Activated naive CD8-positive, alpha-beta T cell treated with anti-CD3 and anti-CD28 coated beads, Interleukin-2, amount 10 ng/mL, durations not matched to agents 7 days and 5 days (primary cell): Measurements from ENCODE around the gene METTL25B. TPM values are rescaled to one million over a fixed set of nuclear protein-coding genes. Genes with fewer than 3 reads are reported as not detected.

Experiments used
- ATAC-seq: fragments of 150-1000 bp; cut with Tn5 transposase; one replicate; pipeline ENCODE4 v1.10.0; 2021; ENCODE audit warnings: low read depth, moderate library complexity
- POLR2A ChIA-PET: fragments of 350-600 bp; sonication (Branson Sonifier 250); formaldehyde crosslinking; loops from one replicate; lab custom pipeline; 2021; ENCODE audit warnings: antibody characterized with exemption; lab: Charles Lee
- DNase-seq: peaks from one replicate; pipeline ENCODE4 v3.0.0; 2021
- H3K27ac Mint-ChIP-seq: one replicate; pipeline ENCODE4 v1.8.0; 2022; ENCODE audit warnings: mild to moderate bottlenecking, mixed read lengths
- H3K27me3 Mint-ChIP-seq: one replicate; pipeline ENCODE4 v1.8.0; 2022; ENCODE audit warnings: mild to moderate bottlenecking, moderate library complexity, mixed read lengths
- H3K36me3 Mint-ChIP-seq: one replicate; pipeline ENCODE4 v1.8.0; 2021; ENCODE audit warnings: mild to moderate bottlenecking, mixed read lengths
- H3K4me1 Mint-ChIP-seq: one replicate; pipeline ENCODE4 v1.8.0; 2021; ENCODE audit warnings: mixed read lengths
- H3K4me3 Mint-ChIP-seq: one replicate; pipeline ENCODE4 v1.8.0; 2022; ENCODE audit warnings: mild to moderate bottlenecking, moderate library complexity, mixed read lengths
- H3K9me3 Mint-ChIP-seq: one replicate; pipeline ENCODE4 v1.8.0; 2021; ENCODE audit warnings: mixed read lengths
- total RNA-seq, 2 experiments: library from RNA; stranded (reverse); gene quantifications; one replicate each; pipeline ENCODE4 v1.2.3, GENCODE V29; 2021

The METTL25B gene
- total RNA-seq, 2 experiments from 2014 or later, result 34.6 to 35.1 TPM

DNA sequence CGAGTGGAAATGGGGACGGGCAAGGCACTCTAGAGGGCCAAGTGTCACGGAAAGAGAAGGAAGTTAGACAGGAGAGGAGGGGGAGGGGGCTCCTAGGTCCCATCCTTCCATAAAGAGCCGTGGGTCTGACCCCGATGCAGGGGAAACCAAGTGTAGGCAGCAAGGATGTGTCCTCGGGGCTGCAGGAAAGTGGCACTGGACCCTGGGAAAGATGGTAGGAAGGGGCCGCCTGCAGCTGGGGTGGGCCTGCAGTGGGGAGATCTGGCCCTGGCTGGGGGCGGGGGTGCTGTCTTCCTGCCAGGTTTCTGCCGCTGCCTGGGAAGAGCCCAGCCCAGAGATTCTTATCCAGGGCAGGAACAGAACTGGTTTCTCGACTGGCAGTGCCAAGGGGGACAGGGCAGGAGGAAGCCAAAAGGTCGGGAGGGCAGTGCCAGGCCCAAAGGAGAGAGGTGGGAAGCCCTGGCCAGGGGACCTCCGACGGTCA lies 35.8 kb upstream of the METTL25B start:
- Mint-ChIP-seq H3K27ac (no peak overlapping the region), H3K4me3 (no peak overlapping the region), H3K4me1 (peaks cover 17% of the 10 kb centered on the region), H3K9me3 (no peaks in the 10 kb centered on the region), H3K36me3 (no peaks in the 10 kb centered on the region), H3K27me3 (peaks cover 59% of the 10 kb centered on the region)
- POLR2A ChIA-PET, result interaction anchor here (1.3 kb wide), 1 partner anchor 11 kb away, joined by 3 read pairs; no protein-coding TSS in a partner anchor
- no peak for ATAC-seq
- no peak for DNase-seq

- H3K4me3 Mint-ChIP-seq, result no peak overlapping the region
- DNase-seq (no peak), ATAC-seq (no peak)
- peaks cover 58% of the 10 kb centered on the region for H3K27me3 Mint-ChIP-seq
- POLR2A ChIA-PET, result interaction anchor here (0.6 kb wide), 1 partner anchor 28 kb away, joined by 3 read pairs; no protein-coding TSS in a partner anchor
- no peak overlapping the region for H3K27ac Mint-ChIP-seq
- no peaks in the 10 kb centered on the region for H3K9me3 Mint-ChIP-seq
- no peaks in the 10 kb centered on the region for H3K36me3 Mint-ChIP-seq
- peaks cover 17% of the 10 kb centered on the region for H3K4me1 Mint-ChIP-seq
Measured at GRCh38 chr1:156692925-156693847, 35.1 kb upstream of the METTL25B start.

DNA sequence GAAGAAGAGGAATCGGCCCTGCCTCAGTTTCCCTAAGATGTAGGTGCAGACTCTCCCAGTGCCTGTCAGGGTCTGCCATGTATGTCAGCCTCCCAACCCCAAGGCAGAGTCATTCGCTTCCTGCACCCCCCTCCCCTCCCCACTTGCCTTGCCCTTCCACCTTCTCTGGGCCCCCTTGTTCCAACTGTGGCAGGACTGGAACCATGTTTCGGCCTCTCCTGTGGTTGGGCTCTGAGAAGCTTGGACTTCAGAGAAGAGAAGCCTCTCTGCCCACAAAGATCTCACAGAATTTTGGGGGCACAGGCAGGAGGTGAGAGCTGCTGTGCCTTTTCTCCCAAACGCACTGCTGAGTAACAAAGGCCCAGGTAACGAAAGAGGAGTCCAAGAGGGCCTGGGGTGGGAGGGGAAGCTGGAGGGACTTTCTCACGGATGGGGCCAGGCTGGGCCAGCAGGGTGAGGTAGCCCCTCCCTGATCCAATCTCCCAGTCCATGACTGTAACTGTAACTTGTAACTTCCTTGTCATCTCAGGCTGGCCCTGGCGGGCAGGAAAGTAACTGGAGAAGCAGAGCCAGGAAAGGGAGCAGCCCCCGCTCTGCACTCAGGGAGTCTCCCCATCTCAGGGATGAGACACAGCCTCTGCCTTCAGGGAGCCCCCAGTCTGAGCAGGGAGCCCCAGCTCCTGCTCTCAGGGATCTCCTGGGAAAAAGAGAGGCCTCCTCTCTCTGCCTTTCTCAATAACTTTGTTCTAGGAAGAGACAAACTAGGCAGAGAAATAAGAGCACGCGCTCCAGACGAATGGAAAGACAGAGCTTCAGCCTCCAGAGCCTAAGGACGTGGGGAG lies 34.2 kb upstream of the METTL25B start:
- DNase-seq (no peak), ATAC-seq (no peak)
- Mint-ChIP-seq H3K36me3 (no peaks in the 10 kb centered on the region), H3K4me3 (no peak overlapping the region), H3K4me1 (peaks cover 17% of the 10 kb centered on the region), H3K27me3 (peaks cover 49% of the 10 kb centered on the region), H3K27ac (no peak overlapping the region), H3K9me3 (no peaks in the 10 kb centered on the region)
- POLR2A ChIA-PET, result interaction anchor here (0.6 kb wide), 1 partner anchor 27 kb away, joined by 3 read pairs; no protein-coding TSS in a partner anchor

DNA sequence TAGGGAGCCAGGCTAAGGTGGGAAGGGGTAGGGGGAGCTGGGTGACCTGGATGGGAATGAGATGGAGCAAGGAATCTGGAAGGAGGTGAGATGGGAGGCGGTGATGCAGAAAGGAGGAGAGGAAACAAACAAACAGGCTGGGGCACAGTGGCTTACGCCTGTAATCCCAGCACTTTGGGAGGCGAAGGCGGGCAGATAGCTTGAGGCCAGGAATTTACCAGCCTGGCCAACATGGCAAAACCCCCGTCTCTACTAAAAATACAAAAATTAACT lies 33.6 kb upstream of the METTL25B start:
- no peaks in the 10 kb centered on the region for H3K36me3 Mint-ChIP-seq
- no peaks in the 10 kb centered on the region for H3K9me3 Mint-ChIP-seq
- no peak overlapping the region for H3K4me3 Mint-ChIP-seq
- H3K27ac Mint-ChIP-seq, result no peak overlapping the region
- DNase-seq (no peak), ATAC-seq (no peak)
- peaks cover 16% of the 10 kb centered on the region for H3K4me1 Mint-ChIP-seq
- POLR2A ChIA-PET, result interaction anchor here (0.6 kb wide), 1 partner anchor 257 kb away, joined by 3 read pairs; no protein-coding TSS in a partner anchor
- peaks cover 43% of the 10 kb centered on the region for H3K27me3 Mint-ChIP-seq

GRCh38 chr1:156696755-156697154 lies 31.5 kb upstream of the METTL25B start:
- Mint-ChIP-seq H3K4me1 (peaks cover 18% of the 10 kb centered on the region), H3K36me3 (no peaks in the 10 kb centered on the region), H3K27me3 (peaks cover 24% of the 10 kb centered on the region), H3K27ac (no peak overlapping the region), H3K4me3 (no peak overlapping the region), H3K9me3 (no peaks in the 10 kb centered on the region)
- no peak for ATAC-seq
- POLR2A ChIA-PET, result no interaction called here
- DNase-seq, result no peak

- Mint-ChIP-seq H3K36me3 (no peaks in the 10 kb centered on the region), H3K4me3 (no peak overlapping the region), H3K27ac (no peak overlapping the region), H3K4me1 (peaks cover 12% of the 10 kb centered on the region), H3K9me3 (no peaks in the 10 kb centered on the region), H3K27me3 (peaks cover 21% of the 10 kb centered on the region)
- ATAC-seq, result no peak
- POLR2A ChIA-PET, result interaction anchor here (0.6 kb wide), 1 partner anchor 212 kb away, joined by 3 read pairs; no protein-coding TSS in a partner anchor
- DNase-seq, result no peak
Measured at GRCh38 chr1:156697481-156697880, 30.8 kb upstream of the METTL25B start.

GRCh38 chr1:156698995-156699394 lies 29.3 kb upstream of the METTL25B start:
- Mint-ChIP-seq H3K27me3 (peaks cover 20% of the 10 kb centered on the region), H3K27ac (no peak overlapping the region), H3K4me3 (no peak overlapping the region), H3K4me1 (peaks cover 7% of the 10 kb centered on the region), H3K36me3 (no peaks in the 10 kb centered on the region), H3K9me3 (no peaks in the 10 kb centered on the region)
- POLR2A ChIA-PET, result interaction anchor here (0.9 kb wide), 1 partner anchor 68 kb away, joined by 3 read pairs; the partner anchor contains the start of gene PRCC
- ATAC-seq (no peak), DNase-seq (no peak)

GRCh38 chr1:156700736-156701531 lies 27.3 kb upstream of the METTL25B start:
- POLR2A ChIA-PET, result no interaction called here
- no peaks in the 10 kb centered on the region for H3K9me3 Mint-ChIP-seq
- peaks cover 14% of the 10 kb centered on the region for H3K4me1 Mint-ChIP-seq
- H3K27me3 Mint-ChIP-seq, result peaks cover 38% of the 10 kb centered on the region
- no peaks in the 10 kb centered on the region for H3K36me3 Mint-ChIP-seq
- no peak for DNase-seq
- peak; percentile 80 for ATAC-seq
- peak overlapping the region; percentile 14 for H3K27ac Mint-ChIP-seq
- H3K4me3 Mint-ChIP-seq, result no peak overlapping the region

- no peak for DNase-seq
- H3K27ac Mint-ChIP-seq, result no peak overlapping the region
- no peak for ATAC-seq
- H3K9me3 Mint-ChIP-seq, result no peaks in the 10 kb centered on the region
- H3K27me3 Mint-ChIP-seq, result peaks cover 45% of the 10 kb centered on the region
- H3K36me3 Mint-ChIP-seq, result no peaks in the 10 kb centered on the region
- POLR2A ChIA-PET, result interaction anchor here (0.7 to 1.0 kb wide), 3 partner anchors 12 to 253 kb away, joined by 3 to 4 read pairs (median 3); no protein-coding TSS in a partner anchor
- peaks cover 24% of the 10 kb centered on the region for H3K4me1 Mint-ChIP-seq
- no peak overlapping the region for H3K4me3 Mint-ChIP-seq
Measured at GRCh38 chr1:156703336-156703735, 24.9 kb upstream of the METTL25B start.

- Mint-ChIP-seq H3K27ac (no peak overlapping the region), H3K27me3 (peaks cover 45% of the 10 kb centered on the region), H3K36me3 (no peaks in the 10 kb centered on the region), H3K4me1 (peaks cover 24% of the 10 kb centered on the region), H3K9me3 (no peaks in the 10 kb centered on the region), H3K4me3 (no peak overlapping the region)
- POLR2A ChIA-PET, result interaction anchor here (0.7 to 1.0 kb wide), 2 partner anchors 12 to 119 kb away, joined by 3 read pairs; no protein-coding TSS in a partner anchor
- ATAC-seq (no peak), DNase-seq (no peak)
Measured at GRCh38 chr1:156703741-156704140, 24.5 kb upstream of the METTL25B start.

DNA sequence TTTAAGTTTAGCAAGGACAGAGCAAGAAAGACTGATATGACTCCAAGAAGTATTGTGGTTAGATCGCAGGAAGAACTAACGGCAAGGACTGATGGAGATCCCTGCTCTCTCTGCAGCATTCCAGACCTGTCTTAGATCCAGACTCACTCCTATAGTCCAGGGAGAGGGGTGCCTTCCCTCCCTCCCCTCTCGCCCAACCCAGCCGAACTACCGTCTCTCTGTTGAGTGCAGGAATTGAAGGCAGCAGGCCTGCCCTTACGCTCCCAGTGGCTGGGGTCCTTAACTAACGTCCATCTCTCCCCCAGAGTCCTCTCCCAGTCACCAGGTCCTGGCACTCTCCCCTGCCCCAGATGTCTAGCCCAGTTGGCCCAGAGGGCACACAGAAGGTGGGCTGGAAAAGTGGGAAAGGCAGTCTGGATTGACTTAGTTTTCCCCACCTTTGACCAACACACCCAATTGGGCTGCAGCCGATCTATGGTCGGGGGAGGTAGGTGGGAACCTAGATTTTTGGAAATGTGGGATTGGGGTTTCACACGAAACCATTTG lies 24.0 kb upstream of the METTL25B start:
- no peak overlapping the region for H3K4me3 Mint-ChIP-seq

GRCh38 chr1:156704930-156705320 lies 23.3 kb upstream of the METTL25B start:
- ATAC-seq (no peak), DNase-seq (no peak)
- Mint-ChIP-seq H3K27me3 (peaks cover 45% of the 10 kb centered on the region), H3K36me3 (no peaks in the 10 kb centered on the region), H3K27ac (no peak overlapping the region), H3K9me3 (no peaks in the 10 kb centered on the region), H3K4me1 (peaks cover 24% of the 10 kb centered on the region), H3K4me3 (peak overlapping the region; percentile 88)
- POLR2A ChIA-PET, result interaction anchor here (1.0 kb wide), 1 partner anchor 16 kb away, joined by 3 read pairs; no protein-coding TSS in a partner anchor

More for the DNA sequence above, 24.0 kb upstream of the METTL25B start:
- no peak for ATAC-seq
- POLR2A ChIA-PET, result interaction anchor here (1.0 kb wide), 2 partner anchors 13 to 15 kb away, joined by 3 read pairs; no protein-coding TSS in a partner anchor
- H3K27me3 Mint-ChIP-seq, result peaks cover 45% of the 10 kb centered on the region
- no peak overlapping the region for H3K27ac Mint-ChIP-seq
- no peaks in the 10 kb centered on the region for H3K36me3 Mint-ChIP-seq
- peaks cover 24% of the 10 kb centered on the region for H3K4me1 Mint-ChIP-seq
- no peak for DNase-seq
- no peaks in the 10 kb centered on the region for H3K9me3 Mint-ChIP-seq
